Retina (tissue), 1 donor: ENCODE results near the gene ZBTB18.
"Not testable (repeated sequence)": the region's sequence is repeated elsewhere in the genome, so short reads cannot be mapped to it uniquely, and the experiment has no call there.

ENCODE experiments used
- DNase-seq: peaks from one replicate; pipeline ENCODE4 v3.0.0-alpha.2; 2016

Gene ZBTB18

GRCh38 chr1:244050835-244051444 lies at the start of gene ZBTB18:
TSS of gene ZBTB18 (plus strand) at chr1:244051283. CDS start at chr1:244051432, 149 bp downstream.
- DNase-seq: peak; percentile 78

- DNase-seq: no peak
Measured at GRCh38 chr1:244002721-244003120, 48.4 kb upstream of the ZBTB18 start.

GRCh38 chr1:244005455-244005854 lies 45.6 kb upstream of the ZBTB18 start:
- no peak for DNase-seq

GRCh38 chr1:244006381-244006901 lies 44.6 kb upstream of the ZBTB18 start:
- DNase-seq: no peak

- DNase-seq: no peak
Measured at GRCh38 chr1:244006961-244007360, 44.1 kb upstream of the ZBTB18 start.

- no peak for DNase-seq
Measured at GRCh38 chr1:244010191-244010590, 40.9 kb upstream of the ZBTB18 start.

- DNase-seq: no peak
Measured at GRCh38 chr1:244010703-244011123, 40.4 kb upstream of the ZBTB18 start.

- no peak for DNase-seq
Measured at GRCh38 chr1:244011271-244011670, 39.8 kb upstream of the ZBTB18 start.

- peak; percentile 24 for DNase-seq
Measured at GRCh38 chr1:244011786-244012185, 39.3 kb upstream of the ZBTB18 start.

GRCh38 chr1:244012202-244012601 lies 38.9 kb upstream of the ZBTB18 start:
- peak; percentile 18 for DNase-seq

- no peak for DNase-seq
Measured at GRCh38 chr1:244013100-244013499, 38.0 kb upstream of the ZBTB18 start.

GRCh38 chr1:244014862-244015261 lies 36.2 kb upstream of the ZBTB18 start:
- not testable (repeated sequence) for DNase-seq

GRCh38 chr1:244019982-244020485 lies 31.0 kb upstream of the ZBTB18 start:
- no peak for DNase-seq

GRCh38 chr1:244021427-244021826 lies 29.7 kb upstream of the ZBTB18 start:
- peak; percentile 29 for DNase-seq

- no peak for DNase-seq
Measured at GRCh38 chr1:244022311-244022710, 28.8 kb upstream of the ZBTB18 start.

GRCh38 chr1:244022864-244023440 lies 28.1 kb upstream of the ZBTB18 start:
- DNase-seq: no peak

- peak; percentile 22 for DNase-seq
Measured at GRCh38 chr1:244027491-244028145, 23.5 kb upstream of the ZBTB18 start.

- no peak for DNase-seq
Measured at GRCh38 chr1:244028701-244029100, 22.4 kb upstream of the ZBTB18 start.

- DNase-seq: no peak
Measured at GRCh38 chr1:244029124-244029523, 22.0 kb upstream of the ZBTB18 start.

GRCh38 chr1:244030481-244031040 lies 20.5 kb upstream of the ZBTB18 start:
- no peak for DNase-seq

- no peak for DNase-seq
Measured at GRCh38 chr1:244035358-244035757, 15.7 kb upstream of the ZBTB18 start.

GRCh38 chr1:244037252-244037651 lies 13.8 kb upstream of the ZBTB18 start:
- DNase-seq: no peak

- no peak for DNase-seq
Measured at GRCh38 chr1:244041466-244042120, 9.5 kb upstream of the ZBTB18 start.
